ENCODE data around the gene ADAM12.
"Not testable (repeated sequence)": the region's sequence is repeated elsewhere in the genome, so short reads cannot be mapped to it uniquely, and the experiment has no call there.

The ADAM12 gene

DNA sequence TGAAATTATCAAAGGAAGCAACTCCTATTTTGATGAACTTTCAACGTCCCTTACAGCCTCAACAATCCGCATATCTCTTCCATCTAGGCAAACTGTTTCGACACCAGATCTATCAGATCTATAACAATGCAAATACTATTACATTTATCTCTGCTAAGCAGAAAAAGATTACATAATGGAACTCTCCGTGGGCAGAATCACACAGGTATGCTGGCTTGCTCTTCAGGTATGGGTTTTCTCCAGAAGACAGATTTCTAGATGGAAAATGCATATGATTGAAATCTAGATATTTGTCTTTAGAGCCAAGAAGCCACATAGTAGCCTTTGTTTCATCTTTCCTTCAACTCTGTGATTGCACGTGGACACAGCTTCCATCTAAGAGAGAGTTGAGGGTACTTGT lies 38.6 kb downstream of the ADAM12 start:
- H3K4me1 ChIP-seq (ENCODE audit: control insufficient read depth, insufficient read depth, low read length), result no peaks in the 10 kb centered on the region
- H3K9me3 ChIP-seq (ENCODE audit: control insufficient read depth, low read length), result no peaks in the 10 kb centered on the region
- H3K27ac ChIP-seq (ENCODE audit: insufficient read depth, low read depth, low read length, poor library complexity, severe bottlenecking), result no peak overlapping the region
- H3K27me3 ChIP-seq (ENCODE audit: control insufficient read depth, insufficient read depth, low read length, poor library complexity, severe bottlenecking), result no peaks in the 10 kb centered on the region
- WGBS, 2 experiments, result 89 to 95% methylated on average over 5 of the region's 5 CpGs
- no peak overlapping the region for H3K4me3 ChIP-seq (ENCODE audit: insufficient read depth, low read depth, low read length)
- no peaks in the 10 kb centered on the region for H3K36me3 ChIP-seq (ENCODE audit: control insufficient read depth, insufficient read depth, low read length)

DNA sequence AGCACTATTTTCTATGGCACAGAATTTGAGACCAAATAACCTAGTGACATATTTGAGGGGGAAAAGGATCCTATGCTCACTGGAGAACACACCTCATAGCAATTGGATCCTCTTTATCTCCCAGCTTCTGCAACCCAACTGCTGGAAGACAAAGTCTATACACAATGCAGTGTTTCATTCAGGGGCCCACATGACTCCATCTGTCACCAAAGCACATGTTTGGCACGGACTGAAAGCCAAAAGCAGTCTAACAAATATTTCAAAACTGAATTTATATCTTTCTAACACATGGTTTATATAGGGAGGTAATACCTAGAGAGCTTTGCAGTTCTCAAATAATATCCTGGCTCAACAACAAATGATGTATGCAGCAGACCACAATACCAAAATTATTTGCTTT lies 39.2 kb downstream of the ADAM12 start:
- WGBS, 2 experiments, result 57 to 83% methylated on average over 1 of the region's 1 CpG
- Histone ChIP-seq H3K4me3 (ENCODE audit: insufficient read depth, low read depth, low read length) (no peak overlapping the region), H3K27me3 (ENCODE audit: control insufficient read depth, insufficient read depth, low read length, poor library complexity, severe bottlenecking) (no peaks in the 10 kb centered on the region)

GRCh38 chr10:126343496-126343895 lies 44.8 kb downstream of the ADAM12 start:
- H3K27ac ChIP-seq (ENCODE audit: insufficient read depth, low read depth, low read length, poor library complexity, severe bottlenecking), result not testable (repeated sequence)
- WGBS, 2 experiments, result 93 to 100% methylated on average over 1 to 2 of the region's 2 CpGs

More for the DNA sequence above, 39.2 kb downstream of the ADAM12 start:
- Histone ChIP-seq H3K9me3 (ENCODE audit: control insufficient read depth, low read length) (no peaks in the 10 kb centered on the region), H3K36me3 (ENCODE audit: control insufficient read depth, insufficient read depth, low read length) (no peaks in the 10 kb centered on the region), H3K4me1 (ENCODE audit: control insufficient read depth, insufficient read depth, low read length) (no peaks in the 10 kb centered on the region), H3K27ac (ENCODE audit: insufficient read depth, low read depth, low read length, poor library complexity, severe bottlenecking) (no peak overlapping the region)

GRCh38 chr10:126342680-126343079 lies 45.6 kb downstream of the ADAM12 start:
- H3K27me3 ChIP-seq (ENCODE audit: control insufficient read depth, insufficient read depth, low read length, poor library complexity, severe bottlenecking), result no peaks in the 10 kb centered on the region
- WGBS, 2 experiments, result 85 to 97% methylated on average over 4 to 5 of the region's 5 CpGs
- H3K4me3 ChIP-seq (ENCODE audit: insufficient read depth, low read depth, low read length), result no peak overlapping the region
- H3K36me3 ChIP-seq (ENCODE audit: control insufficient read depth, insufficient read depth, low read length), result no peaks in the 10 kb centered on the region
- H3K4me1 ChIP-seq (ENCODE audit: control insufficient read depth, insufficient read depth, low read length), result no peaks in the 10 kb centered on the region
- H3K27ac ChIP-seq (ENCODE audit: insufficient read depth, low read depth, low read length, poor library complexity, severe bottlenecking), result no peak overlapping the region
- H3K9me3 ChIP-seq (ENCODE audit: control insufficient read depth, low read length), result no peaks in the 10 kb centered on the region

More at GRCh38 chr10:126343496-126343895, 44.8 kb downstream of the ADAM12 start:
- H3K9me3 ChIP-seq (ENCODE audit: control insufficient read depth, low read length); H3K36me3 ChIP-seq (ENCODE audit: control insufficient read depth, insufficient read depth, low read length); H3K4me3 ChIP-seq (ENCODE audit: insufficient read depth, low read depth, low read length); H3K27me3 ChIP-seq (ENCODE audit: control insufficient read depth, insufficient read depth, low read length, poor library complexity, severe bottlenecking); H3K4me1 ChIP-seq (ENCODE audit: control insufficient read depth, insufficient read depth, low read length): not testable (repeated sequence)

DNA sequence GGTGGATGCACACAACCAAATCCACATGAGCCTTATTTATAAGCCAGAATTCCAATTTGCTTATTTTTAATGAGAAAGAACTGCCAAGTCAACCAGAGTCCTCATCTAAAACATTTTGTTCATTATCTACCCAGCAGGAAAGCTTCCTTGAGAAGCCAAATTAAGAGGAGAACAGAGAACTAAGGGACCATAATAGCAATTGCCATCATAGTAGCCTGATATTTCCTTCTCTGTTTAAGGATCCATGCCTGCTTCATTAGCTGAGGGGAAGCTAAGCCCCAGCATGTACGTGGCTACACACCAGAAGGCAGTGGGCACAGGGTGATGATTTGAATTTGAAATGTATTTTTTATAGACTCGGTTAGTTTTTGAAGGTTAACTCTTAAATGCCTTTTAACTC lies 46.8 kb downstream of the ADAM12 start:
- Histone ChIP-seq H3K4me3 (ENCODE audit: insufficient read depth, low read depth, low read length) (no peak overlapping the region), H3K9me3 (ENCODE audit: control insufficient read depth, low read length) (no peaks in the 10 kb centered on the region)

DNA sequence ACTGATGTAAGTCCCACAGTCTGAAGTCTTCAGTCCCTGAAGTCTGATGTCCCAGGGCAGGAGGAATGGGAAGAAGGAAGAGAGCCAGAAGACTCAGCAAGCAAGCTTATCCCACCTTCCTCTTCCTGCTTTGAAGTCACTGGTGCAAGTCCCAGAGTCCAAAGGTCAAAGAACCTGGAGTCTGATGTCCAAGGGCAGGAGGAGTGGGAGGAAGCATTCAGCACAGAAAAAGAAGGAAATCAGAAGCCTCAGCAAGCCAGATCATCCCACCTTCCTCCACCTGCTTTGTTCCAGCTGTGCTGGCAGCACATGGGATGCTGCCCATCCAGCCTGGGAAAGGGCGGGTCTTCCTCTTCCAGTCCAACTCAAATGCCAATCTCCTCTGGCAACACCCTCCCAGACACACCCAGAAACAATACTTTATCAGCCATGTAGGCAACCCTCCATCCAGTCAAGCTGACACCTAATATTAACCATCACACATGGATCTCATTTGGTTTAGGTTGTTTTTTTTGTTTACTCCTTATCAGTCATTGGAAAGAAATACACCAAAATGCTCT lies 50.9 kb downstream of the ADAM12 start:
- Histone ChIP-seq H3K27me3 (ENCODE audit: control insufficient read depth, insufficient read depth, low read length, poor library complexity, severe bottlenecking) (no peaks in the 10 kb centered on the region), H3K4me3 (ENCODE audit: insufficient read depth, low read depth, low read length) (no peak overlapping the region), H3K4me1 (ENCODE audit: control insufficient read depth, insufficient read depth, low read length) (no peaks in the 10 kb centered on the region), H3K36me3 (ENCODE audit: control insufficient read depth, insufficient read depth, low read length) (no peaks in the 10 kb centered on the region), H3K9me3 (ENCODE audit: control insufficient read depth, low read length) (no peaks in the 10 kb centered on the region), H3K27ac (ENCODE audit: insufficient read depth, low read depth, low read length, poor library complexity, severe bottlenecking) (no peak overlapping the region)
- WGBS, 2 experiments, result 88 to 96% methylated on average over 1 of the region's 1 CpG

More for the DNA sequence above, 46.8 kb downstream of the ADAM12 start:
- Histone ChIP-seq H3K4me1 (ENCODE audit: control insufficient read depth, insufficient read depth, low read length) (no peaks in the 10 kb centered on the region), H3K27ac (ENCODE audit: insufficient read depth, low read depth, low read length, poor library complexity, severe bottlenecking) (no peak overlapping the region), H3K27me3 (ENCODE audit: control insufficient read depth, insufficient read depth, low read length, poor library complexity, severe bottlenecking) (no peaks in the 10 kb centered on the region), H3K36me3 (ENCODE audit: control insufficient read depth, insufficient read depth, low read length) (no peaks in the 10 kb centered on the region)
- WGBS, 2 experiments, result 86% methylated on average over 1 of the region's 2 CpGs

GRCh38 chr10:126336801-126337200 lies 51.5 kb downstream of the ADAM12 start:
- H3K27ac ChIP-seq (ENCODE audit: insufficient read depth, low read depth, low read length, poor library complexity, severe bottlenecking), result no peak overlapping the region
- H3K4me1 ChIP-seq (ENCODE audit: control insufficient read depth, insufficient read depth, low read length), result no peaks in the 10 kb centered on the region
- no peak overlapping the region for H3K4me3 ChIP-seq (ENCODE audit: insufficient read depth, low read depth, low read length)
- WGBS, 2 experiments, result 92 to 95% methylated on average over 9 of the region's 9 CpGs
- no peaks in the 10 kb centered on the region for H3K36me3 ChIP-seq (ENCODE audit: control insufficient read depth, insufficient read depth, low read length)
- H3K9me3 ChIP-seq (ENCODE audit: control insufficient read depth, low read length), result no peaks in the 10 kb centered on the region
- H3K27me3 ChIP-seq (ENCODE audit: control insufficient read depth, insufficient read depth, low read length, poor library complexity, severe bottlenecking), result no peaks in the 10 kb centered on the region

DNA sequence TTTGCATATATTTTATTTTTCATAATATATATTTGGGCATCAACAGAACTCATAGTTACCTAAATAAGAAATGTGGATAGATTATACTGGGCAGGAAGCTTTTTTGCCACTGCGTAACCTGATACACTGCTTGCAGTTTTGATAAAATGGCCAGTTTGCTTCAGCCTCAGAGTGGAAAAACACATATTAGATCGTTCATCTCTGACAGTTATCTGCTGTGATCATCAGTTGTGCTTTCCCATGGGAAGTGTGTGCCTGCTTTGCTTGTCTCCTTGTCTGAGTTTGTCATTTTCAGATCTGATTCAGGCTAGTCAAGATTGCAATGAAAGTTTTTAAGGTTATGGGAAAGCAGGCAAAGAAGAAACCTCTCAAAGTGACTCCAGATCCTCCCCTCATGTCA lies 54.0 kb downstream of the ADAM12 start:
- Histone ChIP-seq H3K27me3 (ENCODE audit: control insufficient read depth, insufficient read depth, low read length, poor library complexity, severe bottlenecking) (no peaks in the 10 kb centered on the region), H3K4me1 (ENCODE audit: control insufficient read depth, insufficient read depth, low read length) (no peaks in the 10 kb centered on the region), H3K27ac (ENCODE audit: insufficient read depth, low read depth, low read length, poor library complexity, severe bottlenecking) (no peak overlapping the region), H3K4me3 (ENCODE audit: insufficient read depth, low read depth, low read length) (no peak overlapping the region), H3K9me3 (ENCODE audit: control insufficient read depth, low read length) (no peaks in the 10 kb centered on the region), H3K36me3 (ENCODE audit: control insufficient read depth, insufficient read depth, low read length) (no peaks in the 10 kb centered on the region)
- WGBS, 2 experiments, result 94 to 96% methylated on average over 2 of the region's 2 CpGs

DNA sequence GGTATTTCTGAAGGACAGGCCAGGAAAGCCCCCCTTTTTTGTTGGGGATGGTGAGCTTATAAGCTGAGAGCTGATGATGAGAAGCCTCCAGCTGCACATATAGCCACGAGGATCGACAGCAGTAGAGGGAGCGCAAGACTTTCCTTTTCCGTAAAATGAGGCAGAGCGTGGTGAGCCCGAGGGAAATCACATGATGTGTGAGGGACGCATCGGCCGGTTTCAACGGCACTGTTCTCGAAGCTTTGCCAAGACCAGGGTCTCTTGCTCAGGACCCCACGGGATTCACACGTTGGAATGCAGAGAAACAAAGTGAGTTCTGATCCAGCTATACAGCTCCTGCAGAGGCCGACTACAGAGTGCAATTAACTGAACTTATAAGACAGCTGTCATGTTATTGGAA lies 55.7 kb downstream of the ADAM12 start:
- Histone ChIP-seq H3K4me1 (ENCODE audit: control insufficient read depth, insufficient read depth, low read length) (no peaks in the 10 kb centered on the region), H3K27ac (ENCODE audit: insufficient read depth, low read depth, low read length, poor library complexity, severe bottlenecking) (no peak overlapping the region), H3K36me3 (ENCODE audit: control insufficient read depth, insufficient read depth, low read length) (no peaks in the 10 kb centered on the region), H3K9me3 (ENCODE audit: control insufficient read depth, low read length) (no peaks in the 10 kb centered on the region), H3K27me3 (ENCODE audit: control insufficient read depth, insufficient read depth, low read length, poor library complexity, severe bottlenecking) (no peaks in the 10 kb centered on the region), H3K4me3 (ENCODE audit: insufficient read depth, low read depth, low read length) (no peak overlapping the region)
- WGBS, 2 experiments, result 94% methylated on average over 14 of the region's 14 CpGs

DNA sequence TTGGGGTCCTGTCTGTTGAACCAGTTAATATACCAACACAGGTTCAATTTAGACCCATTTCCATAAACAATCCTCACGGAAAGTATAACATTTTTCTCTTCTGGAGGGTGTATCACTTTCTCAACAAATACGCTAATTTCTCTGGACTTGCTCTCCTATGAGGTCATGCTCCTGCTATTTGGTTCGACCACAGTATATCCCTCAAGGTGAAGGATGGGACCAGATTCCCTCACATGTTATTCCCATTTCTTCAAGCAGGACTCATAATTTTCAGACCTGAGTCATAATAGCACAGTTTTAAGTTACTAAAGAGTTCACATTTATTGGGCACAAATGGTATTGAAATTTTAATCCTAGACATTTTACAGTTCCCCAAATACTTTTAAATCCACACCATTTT lies 57.2 kb downstream of the ADAM12 start:
- Histone ChIP-seq H3K27ac (ENCODE audit: insufficient read depth, low read depth, low read length, poor library complexity, severe bottlenecking) (no peak overlapping the region), H3K4me3 (ENCODE audit: insufficient read depth, low read depth, low read length) (no peak overlapping the region)
- 89 to 96% methylated on average over 3 of the region's 3 CpGs for WGBS, 2 experiments

GRCh38 chr10:126324826-126325225 lies 63.5 kb downstream of the ADAM12 start:
- no peak overlapping the region for H3K4me3 ChIP-seq (ENCODE audit: insufficient read depth, low read depth, low read length)
- H3K36me3 ChIP-seq (ENCODE audit: control insufficient read depth, insufficient read depth, low read length), result no peaks in the 10 kb centered on the region
- no peaks in the 10 kb centered on the region for H3K4me1 ChIP-seq (ENCODE audit: control insufficient read depth, insufficient read depth, low read length)
- no peaks in the 10 kb centered on the region for H3K27me3 ChIP-seq (ENCODE audit: control insufficient read depth, insufficient read depth, low read length, poor library complexity, severe bottlenecking)
- no peak overlapping the region for H3K27ac ChIP-seq (ENCODE audit: insufficient read depth, low read depth, low read length, poor library complexity, severe bottlenecking)
- WGBS, 2 experiments, result 93 to 96% methylated on average over 6 of the region's 6 CpGs
- no peaks in the 10 kb centered on the region for H3K9me3 ChIP-seq (ENCODE audit: control insufficient read depth, low read length)

More for the DNA sequence above, 57.2 kb downstream of the ADAM12 start:
- H3K36me3 ChIP-seq (ENCODE audit: control insufficient read depth, insufficient read depth, low read length), result no peaks in the 10 kb centered on the region
- H3K27me3 ChIP-seq (ENCODE audit: control insufficient read depth, insufficient read depth, low read length, poor library complexity, severe bottlenecking), result no peaks in the 10 kb centered on the region
- no peaks in the 10 kb centered on the region for H3K4me1 ChIP-seq (ENCODE audit: control insufficient read depth, insufficient read depth, low read length)
- H3K9me3 ChIP-seq (ENCODE audit: control insufficient read depth, low read length), result no peaks in the 10 kb centered on the region

All from ectodermal cell (in vitro differentiated cells).